Activated T-cell treated with anti-CD3 and anti-CD28 coated beads for 24 hours (primary cell): ENCODE results near the gene RNF32.
"Not testable (repeated sequence)": the region's sequence is repeated elsewhere in the genome, so short reads cannot be mapped to it uniquely, and the experiment has no call there.

Experiments used
- DNase-seq: peaks from one replicate; pipeline ENCODE4 v3.0.0-alpha.2; 2020; ENCODE audit warnings: low read depth

RNF32 gene

GRCh38 chr7:156642306-156643045, 1.9 kb downstream of the RNF32 start:
- DNase-seq: no peak

- not testable (repeated sequence) for DNase-seq
Observed at GRCh38 chr7:156647330-156647729, 6.8 kb downstream of the RNF32 start.

- no peak for DNase-seq
Observed at GRCh38 chr7:156650042-156650441, 9.5 kb downstream of the RNF32 start.

- no peak for DNase-seq
Observed at GRCh38 chr7:156651474-156651873, 10.9 kb downstream of the RNF32 start.

- no peak for DNase-seq
Observed at GRCh38 chr7:156652886-156653568, 12.5 kb downstream of the RNF32 start.

- DNase-seq: no peak
Observed at GRCh38 chr7:156654511-156655234, 14.1 kb downstream of the RNF32 start.

GRCh38 chr7:156655251-156655650, 14.7 kb downstream of the RNF32 start:
- DNase-seq: no peak

GRCh38 chr7:156655983-156656382, 15.4 kb downstream of the RNF32 start:
- no peak for DNase-seq

GRCh38 chr7:156656598-156656997, 16.0 kb downstream of the RNF32 start:
- no peak for DNase-seq

GRCh38 chr7:156657681-156658080, 17.1 kb downstream of the RNF32 start:
- no peak for DNase-seq

- no peak for DNase-seq
Observed at GRCh38 chr7:156659203-156659602, 18.6 kb downstream of the RNF32 start.

- no peak for DNase-seq
Observed at GRCh38 chr7:156659961-156660360, 19.4 kb downstream of the RNF32 start.

- DNase-seq: no peak
Observed at GRCh38 chr7:156661637-156662036, 21.1 kb downstream of the RNF32 start.

GRCh38 chr7:156662277-156662676, 21.7 kb downstream of the RNF32 start:
- no peak for DNase-seq

- DNase-seq: no peak
Observed at GRCh38 chr7:156665101-156665500, 24.5 kb downstream of the RNF32 start.

GRCh38 chr7:156666368-156667109, 26.0 kb downstream of the RNF32 start:
- no peak for DNase-seq

- DNase-seq: no peak
Observed at GRCh38 chr7:156667110-156667426, 26.5 kb downstream of the RNF32 start.

- DNase-seq: no peak
Observed at GRCh38 chr7:156668130-156668741, 27.7 kb downstream of the RNF32 start.

- no peak for DNase-seq
Observed at GRCh38 chr7:156669035-156669828, 28.7 kb downstream of the RNF32 start.

GRCh38 chr7:156673454-156673853, 32.9 kb downstream of the RNF32 start:
- no peak for DNase-seq

GRCh38 chr7:156673902-156674301, 33.3 kb downstream of the RNF32 start:
- no peak for DNase-seq
